Ascending aorta (tissue), 2 donors: ENCODE measurements around the gene PEF1. TPM values are rescaled to one million over a fixed set of nuclear protein-coding genes. Genes with fewer than 3 reads are reported as not detected.

Experiments used
- DNase-seq, 2 donors: peaks; one replicate each; pipeline ENCODE4 v3.0.0-alpha.2; 2019; ENCODE audit warnings: low spot score in 2 of 2
- H3K27ac ChIP-seq, 2 donors: fragments of 200-600 bp; sonication (generic); one replicate each; pipeline ENCODE4 v1.5.1; 2016 to 2017; ENCODE audit warnings: mild to moderate bottlenecking in 1 of 2
- H3K27me3 ChIP-seq: fragments of 200-600 bp; sonication (generic); one replicate; pipeline ENCODE4 v1.5.1; 2017
- H3K36me3 ChIP-seq, 2 donors: fragments of 200-600 bp; sonication (generic); one replicate each; pipeline ENCODE4 v1.5.1; 2016
- H3K4me1 ChIP-seq, 2 donors: fragments of 200-600 bp; sonication (generic); one replicate each; pipeline ENCODE4 v1.5.1; 2016 to 2017; ENCODE audit warnings: mild to moderate bottlenecking in 1 of 2
- H3K4me3 ChIP-seq, 2 donors: fragments of 200-600 bp; sonication (generic); one replicate each; pipeline ENCODE4 v1.5.1; 2016 to 2017; ENCODE audit warnings: mild to moderate bottlenecking in 1 of 2
- H3K9me3 ChIP-seq, 2 donors: fragments of 200-600 bp; sonication (generic); one replicate each; pipeline ENCODE4 v1.5.1; 2016
- intact Hi-C: fragments of 100-400 bp; cut with DNase I; formaldehyde crosslinking; loops from one replicate; pipeline ENCODE4 v1.15.1; 2023
- total RNA-seq: library from RNA; depleted of rRNA; stranded (reverse); fragments of >200 nt; gene quantifications from one replicate; pipeline ENCODE4 v1.1.0, GENCODE V29; 2016
- TF ChIP-seq, protein P1 (sequence below), 3 experiments: fragments of 200-600 bp in 2 of 3; fragments of 450-650 bp in 1 of 3; sonication (generic) in 2 of 3; IDR thresholded peaks; one replicate each; pipeline ENCODE4 v1.5.1; 2016 to 2019; ENCODE audit warnings: antibody characterized with exemption in 3 of 3, mild to moderate bottlenecking in 1 of 3, moderate library complexity in 1 of 3

Gene PEF1
- total RNA-seq, 1 donor from 2014 or later, result 340 TPM

DNA sequence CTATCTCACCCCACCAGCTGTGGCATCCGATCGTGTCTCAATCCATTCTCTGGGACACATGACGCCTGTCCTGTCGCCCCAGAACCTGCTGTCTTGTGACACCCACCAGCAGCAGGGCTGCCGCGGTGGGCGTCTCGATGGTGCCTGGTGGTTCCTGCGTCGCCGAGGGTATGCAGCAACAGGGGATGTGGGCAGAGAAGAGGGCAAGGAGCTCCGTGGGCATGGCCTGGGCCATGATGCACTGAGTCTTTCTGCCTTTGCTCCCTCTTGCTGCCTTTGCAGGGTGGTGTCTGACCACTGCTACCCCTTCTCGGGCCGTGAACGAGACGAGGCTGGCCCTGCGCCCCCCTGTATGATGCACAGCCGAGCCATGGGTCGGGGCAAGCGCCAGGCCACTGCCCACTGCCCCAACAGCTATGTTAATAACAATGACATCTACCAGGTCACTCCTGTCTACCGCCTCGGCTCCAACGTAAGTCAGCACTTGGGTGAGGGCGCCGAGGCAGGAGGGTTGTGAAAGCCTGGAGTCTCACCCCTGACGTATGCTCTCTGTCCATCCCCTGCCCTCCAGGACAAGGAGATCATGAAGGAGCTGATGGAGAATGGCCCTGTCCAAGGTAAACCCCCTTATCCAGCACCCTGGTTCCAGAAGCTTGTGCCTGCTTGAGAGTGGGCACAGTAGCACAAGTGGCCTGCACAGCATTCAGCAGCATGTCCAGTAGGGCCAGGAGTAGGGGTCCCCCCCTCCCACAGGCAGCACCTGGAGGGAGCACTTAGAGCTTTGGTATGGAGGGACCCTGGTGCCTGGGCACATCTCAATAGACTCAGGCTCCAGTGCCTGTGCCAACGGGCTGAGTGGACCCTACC, 59.6 kb downstream of the PEF1 start:
- TF ChIP-seq, protein P1, sequence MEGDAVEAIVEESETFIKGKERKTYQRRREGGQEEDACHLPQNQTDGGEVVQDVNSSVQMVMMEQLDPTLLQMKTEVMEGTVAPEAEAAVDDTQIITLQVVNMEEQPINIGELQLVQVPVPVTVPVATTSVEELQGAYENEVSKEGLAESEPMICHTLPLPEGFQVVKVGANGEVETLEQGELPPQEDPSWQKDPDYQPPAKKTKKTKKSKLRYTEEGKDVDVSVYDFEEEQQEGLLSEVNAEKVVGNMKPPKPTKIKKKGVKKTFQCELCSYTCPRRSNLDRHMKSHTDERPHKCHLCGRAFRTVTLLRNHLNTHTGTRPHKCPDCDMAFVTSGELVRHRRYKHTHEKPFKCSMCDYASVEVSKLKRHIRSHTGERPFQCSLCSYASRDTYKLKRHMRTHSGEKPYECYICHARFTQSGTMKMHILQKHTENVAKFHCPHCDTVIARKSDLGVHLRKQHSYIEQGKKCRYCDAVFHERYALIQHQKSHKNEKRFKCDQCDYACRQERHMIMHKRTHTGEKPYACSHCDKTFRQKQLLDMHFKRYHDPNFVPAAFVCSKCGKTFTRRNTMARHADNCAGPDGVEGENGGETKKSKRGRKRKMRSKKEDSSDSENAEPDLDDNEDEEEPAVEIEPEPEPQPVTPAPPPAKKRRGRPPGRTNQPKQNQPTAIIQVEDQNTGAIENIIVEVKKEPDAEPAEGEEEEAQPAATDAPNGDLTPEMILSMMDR (IDR thresholded peaks at IDR 0.05), result no peak
- Histone ChIP-seq H3K27me3 (no peaks in the 10 kb centered on the region), H3K4me1 (peaks cover 51 to 85% of the 10 kb centered on the region in 2 donors), H3K36me3 (peaks cover 37 to 54% of the 10 kb centered on the region in 2 donors), H3K27ac (peak overlapping the region; percentile 93 to 97), H3K4me3 (peak overlapping the region; percentile 15 to 89), H3K9me3 (no peaks in the 10 kb centered on the region)
- intact Hi-C loops, result loop anchor here (1.0 to 10.0 kb wide), 4 partner anchors 118 to 1887 kb away; partner anchors contain the start of gene ZSCAN20
- DNase-seq, result no peak

DNA sequence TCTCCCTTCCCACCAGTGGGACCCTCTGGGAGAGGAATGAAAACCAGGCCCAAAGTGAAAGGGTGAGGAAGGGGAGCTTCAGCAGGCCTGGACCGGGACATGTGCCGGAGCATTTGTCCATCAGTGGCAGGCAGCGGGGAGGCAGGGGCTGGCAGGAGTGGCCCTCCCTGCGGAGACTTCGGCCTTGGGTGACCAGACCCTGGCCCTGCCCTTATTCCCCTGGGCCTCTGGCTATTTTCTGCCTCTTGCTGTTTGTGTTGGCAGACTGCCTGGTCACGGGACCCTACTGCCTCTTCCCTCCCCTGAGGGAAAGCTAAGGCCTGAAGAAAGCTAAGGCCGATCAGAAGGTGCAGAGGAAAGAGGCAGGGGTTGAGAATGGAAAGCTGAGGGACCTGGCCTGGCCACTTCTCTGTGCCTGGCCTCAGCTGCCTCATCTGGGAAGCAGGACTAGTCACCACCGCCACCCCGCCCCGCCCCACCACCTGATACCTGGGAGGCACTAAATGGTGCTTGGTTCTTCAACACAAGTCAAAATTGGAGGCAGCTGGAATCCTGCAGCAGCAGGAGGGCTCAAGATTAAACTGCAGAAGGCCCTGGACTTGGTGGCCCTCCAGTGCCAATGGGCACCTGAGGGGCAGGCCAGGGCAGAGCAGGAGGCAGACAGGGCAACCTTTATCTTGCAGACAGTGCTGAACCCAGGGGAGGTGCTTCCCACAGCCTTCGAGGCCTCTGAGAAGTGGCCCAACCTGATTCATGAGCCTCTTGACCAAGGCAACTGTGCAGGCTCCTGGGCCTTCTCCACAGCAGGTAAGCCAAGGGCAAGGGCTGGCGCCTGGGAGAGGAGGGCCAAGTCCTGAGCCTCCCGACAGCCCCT, 60.4 kb downstream of the PEF1 start:
- Histone ChIP-seq H3K4me1 (peaks cover 49 to 81% of the 10 kb centered on the region in 2 donors), H3K27me3 (no peaks in the 10 kb centered on the region), H3K4me3 (peak overlapping the region; percentile 37 to 89), H3K36me3 (peaks cover 37 to 54% of the 10 kb centered on the region in 2 donors), H3K27ac (peak overlapping the region; percentile 93 to 97), H3K9me3 (no peaks in the 10 kb centered on the region)
- intact Hi-C loops, result loop anchor here (10.0 kb wide), 2 partner anchors 361 to 481 kb away; no protein-coding TSS in a partner anchor
- DNase-seq, result peak; percentile 68 to 95
- TF ChIP-seq, protein P1 (IDR thresholded peaks at IDR 0.05), result no peak

DNA sequence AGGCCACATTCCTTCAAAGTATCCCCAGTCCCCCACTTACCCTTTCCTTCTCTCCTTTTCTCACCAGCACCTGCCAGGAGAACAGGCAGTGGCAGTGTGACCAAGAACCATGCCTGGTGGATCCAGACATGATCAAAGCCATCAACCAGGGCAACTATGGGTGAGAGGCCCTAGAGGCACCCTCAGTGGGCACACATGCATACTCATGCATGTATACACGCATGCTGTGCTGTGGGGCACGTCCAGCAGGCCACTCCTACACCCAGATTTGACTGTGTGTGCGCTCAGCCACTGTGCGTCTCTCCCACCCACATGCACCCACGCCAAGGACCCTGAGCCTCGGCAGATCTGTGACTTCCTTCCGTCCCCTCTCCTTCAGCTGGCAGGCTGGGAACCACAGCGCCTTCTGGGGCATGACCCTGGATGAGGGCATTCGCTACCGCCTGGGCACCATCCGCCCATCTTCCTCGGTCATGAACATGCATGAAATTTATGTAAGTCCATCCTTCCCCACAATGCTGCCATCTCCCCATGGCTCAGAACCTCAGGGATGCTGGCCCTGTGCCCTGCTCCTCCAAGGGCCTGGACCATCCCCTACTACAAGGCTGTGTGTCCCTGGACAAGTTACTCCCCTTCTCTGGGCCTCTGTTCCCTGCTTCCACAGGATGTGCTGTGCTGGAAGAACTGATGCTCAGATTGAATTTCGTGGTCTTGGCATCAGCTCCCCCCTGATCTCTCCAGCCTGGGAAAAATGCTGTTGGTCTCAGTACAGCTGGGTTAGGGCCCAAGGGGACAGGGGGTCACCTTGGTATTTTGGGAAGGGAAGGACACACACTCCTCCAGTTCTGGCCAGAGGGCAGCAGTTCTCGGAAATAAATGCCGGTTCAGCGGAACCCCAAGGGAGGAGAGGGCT, 61.3 kb downstream of the PEF1 start:
- peaks cover 45 to 72% of the 10 kb centered on the region in 2 donors for H3K4me1 ChIP-seq
- intact Hi-C loops, result loop anchor here (10.0 kb wide), 2 partner anchors 361 to 481 kb away; no protein-coding TSS in a partner anchor

DNA sequence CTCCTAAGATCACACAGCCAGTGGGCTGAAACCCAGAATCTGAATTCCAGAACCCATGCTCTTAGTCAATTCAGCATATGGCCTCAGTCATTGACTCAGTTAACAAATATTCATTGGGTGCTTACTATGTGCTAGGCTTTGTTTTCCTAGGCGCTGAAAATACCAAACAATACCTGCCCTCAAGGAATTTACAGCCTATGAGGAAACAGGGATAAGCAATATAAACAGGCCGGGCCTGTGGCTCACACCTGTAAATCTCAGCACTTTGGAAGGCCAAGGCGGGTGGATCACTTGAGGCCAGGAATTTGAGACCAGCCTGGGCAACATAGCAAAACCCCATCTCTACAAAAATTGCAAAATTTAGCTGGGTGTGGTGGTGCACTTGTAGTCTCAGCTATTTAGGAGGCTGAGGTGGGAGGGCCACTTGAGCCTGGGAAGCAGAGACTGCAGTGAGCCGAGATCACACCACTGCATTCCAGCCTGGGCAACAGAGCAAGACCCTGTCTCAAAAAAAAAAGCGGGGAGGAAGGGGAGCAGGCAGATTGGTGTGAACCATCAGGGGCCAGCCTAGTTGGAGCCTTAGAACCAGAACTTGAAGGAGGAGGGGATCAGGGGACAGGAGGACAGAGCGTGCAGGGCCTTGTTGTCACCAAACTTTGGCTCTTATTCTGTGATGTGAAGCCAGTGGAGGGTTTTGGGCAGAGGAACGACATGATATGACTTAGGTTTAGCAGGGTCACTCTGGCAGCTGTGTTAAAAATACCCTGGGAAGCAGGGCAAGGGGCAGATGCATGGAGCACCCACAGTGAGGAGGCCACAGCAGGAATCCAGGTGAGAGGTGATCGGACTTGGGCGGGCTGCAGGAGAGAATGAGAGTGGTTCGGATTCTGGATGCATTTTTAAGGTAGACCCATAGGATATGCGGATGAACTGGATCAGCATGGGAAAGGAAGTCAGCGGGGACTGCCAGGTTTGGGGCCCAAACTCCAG, 62.6 kb downstream of the PEF1 start:
- Histone ChIP-seq H3K4me3 (peak overlapping the region; percentile 22 to 89), H3K36me3 (peaks cover 37 to 54% of the 10 kb centered on the region in 2 donors), H3K4me1 (peaks cover 40 to 60% of the 10 kb centered on the region in 2 donors), H3K27me3 (no peaks in the 10 kb centered on the region), H3K27ac (peak overlapping the region; percentile 93 to 97), H3K9me3 (no peaks in the 10 kb centered on the region)
- intact Hi-C loops, result loop anchor here (10.0 kb wide), 2 partner anchors 363 to 483 kb away; no protein-coding TSS in a partner anchor
- DNase-seq, result no peak
- TF ChIP-seq, protein P1 (IDR thresholded peaks at IDR 0.05), result no peak

More for the DNA sequence above, 61.3 kb downstream of the PEF1 start:
- H3K4me3 ChIP-seq, result peak overlapping the region; percentile 37 to 89
- no peaks in the 10 kb centered on the region for H3K27me3 ChIP-seq
- peak in 1 of 2 donors; percentile 72 for DNase-seq
- TF ChIP-seq, protein P1 (IDR thresholded peaks at IDR 0.05), result no peak
- peak overlapping the region; percentile 93 to 97 for H3K27ac ChIP-seq
- no peaks in the 10 kb centered on the region for H3K9me3 ChIP-seq
- peaks cover 37 to 54% of the 10 kb centered on the region in 2 donors for H3K36me3 ChIP-seq
